ENCODE data around the gene SART1.

DNA sequence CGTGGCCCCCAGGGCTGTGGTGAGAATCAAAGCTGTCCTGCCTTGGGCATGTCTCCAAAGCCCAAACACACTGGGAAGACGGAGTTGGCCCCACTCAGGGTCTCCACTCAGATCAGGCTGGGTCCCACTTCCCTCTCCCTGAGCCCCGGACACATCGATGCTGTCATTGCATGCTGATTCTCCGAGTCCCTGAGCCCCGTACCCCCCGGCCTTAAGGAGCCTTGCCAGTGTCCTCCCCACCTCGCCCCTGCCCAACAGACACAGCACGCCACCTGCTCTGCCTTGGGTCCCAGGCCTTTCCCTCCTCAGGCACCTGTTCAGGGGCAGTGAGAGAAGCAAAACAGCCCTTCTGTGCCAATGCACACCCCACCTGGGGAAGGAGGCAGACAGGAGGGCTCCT, 25.8 kb downstream of the SART1 start:
- TF ChIP-seq POLR2AphosphoS5 (IDR thresholded peaks at IDR 0.05) = no peak
- TF ChIP-seq, protein P1, sequence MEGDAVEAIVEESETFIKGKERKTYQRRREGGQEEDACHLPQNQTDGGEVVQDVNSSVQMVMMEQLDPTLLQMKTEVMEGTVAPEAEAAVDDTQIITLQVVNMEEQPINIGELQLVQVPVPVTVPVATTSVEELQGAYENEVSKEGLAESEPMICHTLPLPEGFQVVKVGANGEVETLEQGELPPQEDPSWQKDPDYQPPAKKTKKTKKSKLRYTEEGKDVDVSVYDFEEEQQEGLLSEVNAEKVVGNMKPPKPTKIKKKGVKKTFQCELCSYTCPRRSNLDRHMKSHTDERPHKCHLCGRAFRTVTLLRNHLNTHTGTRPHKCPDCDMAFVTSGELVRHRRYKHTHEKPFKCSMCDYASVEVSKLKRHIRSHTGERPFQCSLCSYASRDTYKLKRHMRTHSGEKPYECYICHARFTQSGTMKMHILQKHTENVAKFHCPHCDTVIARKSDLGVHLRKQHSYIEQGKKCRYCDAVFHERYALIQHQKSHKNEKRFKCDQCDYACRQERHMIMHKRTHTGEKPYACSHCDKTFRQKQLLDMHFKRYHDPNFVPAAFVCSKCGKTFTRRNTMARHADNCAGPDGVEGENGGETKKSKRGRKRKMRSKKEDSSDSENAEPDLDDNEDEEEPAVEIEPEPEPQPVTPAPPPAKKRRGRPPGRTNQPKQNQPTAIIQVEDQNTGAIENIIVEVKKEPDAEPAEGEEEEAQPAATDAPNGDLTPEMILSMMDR (IDR thresholded peaks at IDR 0.05) = no peak

Measured in suprapubic skin (tissue), 3 donors.